ENCODE data around the gene AP4M1. TPM values are rescaled to one million over a fixed set of nuclear protein-coding genes. Genes with fewer than 3 reads are reported as not detected.
A peak's percentile ranks its signal among the peaks of the same experiment; 100 is the strongest.

AP4M1 gene
- total and polyA plus RNA-seq, 9 of the 15 experiments (the other 6 are each of a cell fraction or from before 2014, with no cell fraction given): 1.3 to 30.9 (median 14.1) TPM

- no peak for TF ChIP-seq TCF7L2 (IDR thresholded peaks at IDR 0.05; ENCODE audit: low read depth, low read length)
- TF ChIP-seq KLF6 (CRISPR knock-in tag; IDR thresholded peaks at IDR 0.05; ENCODE audit: borderline replicate concordance): peak; percentile 80; the same call in 1 of the 2 replicates
- TF ChIP-seq MEF2A (IDR thresholded peaks at IDR 0.05; ENCODE audit: control insufficient read depth, low read depth, low read length): no peak
- TF ChIP-seq POU5F1 (IDR thresholded peaks at IDR 0.05; ENCODE audit: borderline replicate concordance, low read depth, low read length, partially characterized antibody): peak; percentile 30
- 0 out of 2 replicates have a peak, but pooled peaks have one; percentile 63 for TF ChIP-seq ZSCAN32 (CRISPR knock-in tag; IDR thresholded peaks at IDR 0.05)
- TF ChIP-seq ZNF324 (CRISPR knock-in tag; IDR thresholded peaks at IDR 0.05): no peak; the same call in 1 of the 2 replicates
- TF ChIP-seq POLR3G (IDR thresholded peaks at IDR 0.05; ENCODE audit: extremely low read depth, insufficient read length, insufficient replicate concordance): no peak
- TF ChIP-seq NELFE (IDR thresholded peaks at IDR 0.05; ENCODE audit: insufficient read depth, insufficient read length): no peak
- TF ChIP-seq YY1 (IDR thresholded peaks at IDR 0.05; ENCODE audit: borderline replicate concordance in 1 of 3, control insufficient read depth in 1 of 3, extremely low read depth in 1 of 3, insufficient read depth in 3 of 3, insufficient read length in 1 of 3, insufficient replicate concordance in 2 of 3, low read depth in 1 of 3, low read length in 2 of 3): peak; percentile 98 to 99 (median 99)
- peak; percentile 77 for TF ChIP-seq FOXM1 (IDR thresholded peaks at IDR 0.05; ENCODE audit: low read depth)
- no peak; the same call in 1 of the 2 replicates for TF ChIP-seq FOXM1 (CRISPR knock-in tag; IDR thresholded peaks at IDR 0.05; ENCODE audit: low read depth)
- peak in 1 of 2 experiments; percentile 15; a peak in 1 of 4 replicates for TF ChIP-seq KDM4B (IDR thresholded peaks at IDR 0.05; ENCODE audit: borderline replicate concordance in 2 of 2, low read depth in 1 of 2)
- 0 out of 2 replicates have a peak, but pooled peaks have one; percentile 42 for TF ChIP-seq CREB1 (IDR thresholded peaks at IDR 0.05)
- peak; percentile 57; the same call in 1 of the 2 replicates for TF ChIP-seq CREB1 (CRISPR knock-in tag; IDR thresholded peaks at IDR 0.05)
- peak; percentile 91 for TF ChIP-seq KLF1 (tag; IDR thresholded peaks at IDR 0.05)
- no peak for TF ChIP-seq FIP1L1 (IDR thresholded peaks at IDR 0.05; ENCODE audit: low read depth, low read length, poor library complexity, severe bottlenecking)
- 0 out of 2 replicates have a peak, but pooled peaks have one; percentile 16 for TF ChIP-seq DMBX1 (CRISPR knock-in tag; IDR thresholded peaks at IDR 0.05; ENCODE audit: borderline replicate concordance)
- TF ChIP-seq PBX2 (CRISPR knock-in tag; IDR thresholded peaks at IDR 0.05; ENCODE audit: low read depth): no peak
- no peak for TF ChIP-seq PBX2 (tag; conservative IDR thresholded peaks at IDR 0.05; ENCODE audit: low read depth)
- TF ChIP-seq MAZ (CRISPR knock-in tag; conservative IDR thresholded peaks at IDR 0.05 in 1 of 2, IDR thresholded peaks at IDR 0.05 in 1 of 2): peak; percentile 97 to 99
- TF ChIP-seq TGIF2 (CRISPR knock-in tag; IDR thresholded peaks at IDR 0.05): no peak
- no peak for TF ChIP-seq ZNF232 (CRISPR knock-in tag; IDR thresholded peaks at IDR 0.05)
- peak; percentile 39 to 75; a peak in 2 of 4 replicates for TF ChIP-seq TBL1XR1 (IDR thresholded peaks at IDR 0.05; ENCODE audit: low read length in 2 of 2)
- no peak for TF ChIP-seq TARDBP (IDR thresholded peaks at IDR 0.05)
- TF ChIP-seq HMGN3 (IDR thresholded peaks at IDR 0.05; ENCODE audit: borderline replicate concordance, extremely low read depth, insufficient read length, low read depth, low read length): peak; percentile 24
Observed at GRCh38 chr7:100119072-100119969, 17.9 kb downstream of the AP4M1 start, which contains the start of the genes CNPY4 and TAF6 (continued).

Data from K562 (cell line).